Nephron progenitor cell (in vitro differentiated cells): ENCODE results near the gene GNG11.
"Not testable (repeated sequence)": the region's sequence is repeated elsewhere in the genome, so short reads cannot be mapped to it uniquely, and the experiment has no call there.

Experiments
- DNase-seq: peaks from one replicate; pipeline ENCODE4 v3.0.0; 2021
- H3K27ac Mint-ChIP-seq: 2 replicates; pipeline ENCODE4 v1.8.0; 2021; ENCODE audit warnings: mild to moderate bottlenecking, moderate library complexity, mixed read lengths
- H3K27me3 Mint-ChIP-seq: 2 replicates; pipeline ENCODE4 v1.8.0; 2021; ENCODE audit warnings: mild to moderate bottlenecking, low read depth, mixed read lengths; ENCODE audit not compliant: poor library complexity
- H3K36me3 Mint-ChIP-seq: 2 replicates; pipeline ENCODE4 v1.8.0; 2021; ENCODE audit warnings: low read depth, mixed read lengths
- H3K4me1 Mint-ChIP-seq: 2 replicates; pipeline ENCODE4 v1.8.0; 2021; ENCODE audit warnings: mixed read lengths
- H3K4me3 Mint-ChIP-seq: 2 replicates; pipeline ENCODE4 v1.8.0; 2021; ENCODE audit warnings: mild to moderate bottlenecking, moderate library complexity, mixed read lengths
- H3K9me3 Mint-ChIP-seq: 2 replicates; pipeline ENCODE4 v1.8.0; 2021; ENCODE audit warnings: mild to moderate bottlenecking, moderate library complexity, mixed read lengths
- TF ChIP-seq, protein P1 (sequence below): fragments of 200-600 bp; sonication (generic); IDR thresholded peaks from 2 replicates; pipeline ENCODE4 v1.5.0; 2021; ENCODE audit warnings: antibody characterized with exemption

Gene GNG11

DNA sequence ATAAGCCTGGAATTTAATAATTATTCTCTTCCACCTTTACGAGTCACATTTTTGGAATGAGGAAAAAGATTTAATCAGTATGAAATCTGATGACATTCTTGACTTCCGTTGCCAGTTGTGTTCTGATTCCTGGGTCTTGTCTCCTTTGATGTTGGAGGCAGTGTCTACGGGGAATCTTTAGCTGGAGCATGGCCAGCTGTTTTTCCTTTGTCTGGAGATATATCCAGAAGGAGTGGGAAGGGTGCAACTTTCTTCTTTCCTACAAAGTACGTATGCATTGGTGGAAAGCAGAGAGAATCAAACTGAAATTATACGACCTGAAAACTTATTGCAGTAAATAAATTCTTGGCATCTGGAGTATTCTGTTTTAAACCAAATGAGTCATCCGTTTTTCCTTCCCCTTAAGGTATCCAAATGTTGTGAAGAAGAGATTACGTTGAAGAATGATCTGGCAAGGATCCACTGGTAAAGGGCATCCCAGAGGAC is 6.9 kb upstream of the GNG11 start:
- Mint-ChIP-seq H3K27me3 (peaks cover 11% of the 10 kb centered on the region), H3K4me1 (peaks cover 7% of the 10 kb centered on the region), H3K4me3 (no peak overlapping the region), H3K27ac (no peak overlapping the region), H3K36me3 (no peaks in the 10 kb centered on the region), H3K9me3 (no peaks in the 10 kb centered on the region)
- DNase-seq: no peak
- TF ChIP-seq, protein P1, sequence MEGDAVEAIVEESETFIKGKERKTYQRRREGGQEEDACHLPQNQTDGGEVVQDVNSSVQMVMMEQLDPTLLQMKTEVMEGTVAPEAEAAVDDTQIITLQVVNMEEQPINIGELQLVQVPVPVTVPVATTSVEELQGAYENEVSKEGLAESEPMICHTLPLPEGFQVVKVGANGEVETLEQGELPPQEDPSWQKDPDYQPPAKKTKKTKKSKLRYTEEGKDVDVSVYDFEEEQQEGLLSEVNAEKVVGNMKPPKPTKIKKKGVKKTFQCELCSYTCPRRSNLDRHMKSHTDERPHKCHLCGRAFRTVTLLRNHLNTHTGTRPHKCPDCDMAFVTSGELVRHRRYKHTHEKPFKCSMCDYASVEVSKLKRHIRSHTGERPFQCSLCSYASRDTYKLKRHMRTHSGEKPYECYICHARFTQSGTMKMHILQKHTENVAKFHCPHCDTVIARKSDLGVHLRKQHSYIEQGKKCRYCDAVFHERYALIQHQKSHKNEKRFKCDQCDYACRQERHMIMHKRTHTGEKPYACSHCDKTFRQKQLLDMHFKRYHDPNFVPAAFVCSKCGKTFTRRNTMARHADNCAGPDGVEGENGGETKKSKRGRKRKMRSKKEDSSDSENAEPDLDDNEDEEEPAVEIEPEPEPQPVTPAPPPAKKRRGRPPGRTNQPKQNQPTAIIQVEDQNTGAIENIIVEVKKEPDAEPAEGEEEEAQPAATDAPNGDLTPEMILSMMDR: no peak

DNA sequence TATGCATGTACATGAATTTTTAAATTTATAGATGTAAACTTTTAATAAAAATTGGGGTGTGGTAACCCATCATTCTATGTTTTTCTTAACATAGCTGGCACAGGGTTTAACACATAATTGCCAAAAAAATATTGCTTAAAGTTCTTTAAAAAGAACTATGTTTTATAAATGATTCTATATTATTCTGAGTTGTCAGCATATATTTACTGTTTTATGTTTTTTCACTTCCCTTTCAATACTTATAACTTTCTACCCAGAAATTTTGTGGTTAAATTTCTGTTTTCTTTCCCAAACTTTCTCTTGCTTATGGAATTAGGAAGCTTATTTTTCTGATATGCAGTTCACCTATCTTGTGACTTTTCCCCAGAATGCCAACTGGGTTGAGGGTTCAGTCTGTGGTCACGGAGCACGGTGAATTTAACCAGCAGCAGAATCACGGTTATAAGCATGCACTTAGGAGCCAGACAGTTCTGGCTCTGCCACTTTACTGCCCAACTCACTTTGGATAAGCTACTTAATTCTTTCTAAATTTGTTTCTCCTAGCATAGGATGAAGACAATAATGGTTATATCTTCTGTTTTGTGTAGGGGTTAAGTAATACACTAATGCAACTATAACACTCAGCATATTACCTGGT is 6.2 kb upstream of the GNG11 start:
- not testable (repeated sequence) for DNase-seq, H3K9me3 Mint-ChIP-seq, H3K27ac Mint-ChIP-seq, H3K4me3 Mint-ChIP-seq, H3K4me1 Mint-ChIP-seq, H3K36me3 Mint-ChIP-seq
- H3K27me3 Mint-ChIP-seq: peaks cover 15% of the 10 kb centered on the region

DNA sequence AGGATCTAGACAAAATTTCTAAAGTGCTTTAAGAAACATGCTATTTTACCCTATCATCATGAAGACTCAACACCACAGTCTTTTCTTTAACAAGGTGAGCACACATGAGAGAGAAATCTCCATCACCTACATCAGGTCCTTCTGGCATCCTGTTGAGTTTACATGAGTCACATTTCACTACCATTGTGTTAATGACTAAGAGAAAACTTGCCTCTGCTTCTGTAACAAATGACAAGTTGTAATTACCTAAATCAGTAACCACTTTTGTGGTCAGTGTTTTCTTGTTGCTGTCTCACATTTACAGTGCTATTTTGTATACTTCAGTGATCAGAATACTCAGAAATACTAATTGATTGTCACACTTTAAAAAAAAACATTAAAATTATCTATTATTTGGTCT is 5.6 kb upstream of the GNG11 start:
- peaks cover 11% of the 10 kb centered on the region for H3K27me3 Mint-ChIP-seq
- H3K36me3 Mint-ChIP-seq, H3K9me3 Mint-ChIP-seq, H3K4me1 Mint-ChIP-seq, H3K27ac Mint-ChIP-seq, DNase-seq, H3K4me3 Mint-ChIP-seq: not testable (repeated sequence)

DNA sequence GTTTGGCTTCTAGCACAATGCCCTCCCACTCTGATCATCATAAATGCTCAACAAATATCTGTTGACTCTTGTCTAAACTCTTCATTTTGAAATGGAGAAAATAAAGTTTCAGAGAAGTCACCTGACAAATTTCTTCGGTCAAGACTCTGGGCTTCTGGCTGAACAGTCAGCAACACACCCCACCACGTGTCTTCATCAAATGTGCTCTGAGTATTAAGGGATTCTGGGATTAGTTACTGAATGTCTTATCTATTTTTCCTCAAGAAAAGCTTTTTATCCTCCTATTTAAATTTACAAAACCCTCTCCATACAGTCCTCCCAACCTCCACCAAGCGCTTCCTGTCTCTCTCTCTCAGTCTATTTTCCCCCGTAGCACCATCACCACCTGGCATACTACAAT is 5.2 kb upstream of the GNG11 start:
- DNase-seq, H3K36me3 Mint-ChIP-seq, H3K4me3 Mint-ChIP-seq, H3K9me3 Mint-ChIP-seq, H3K27ac Mint-ChIP-seq: not testable (repeated sequence)
- H3K4me1 Mint-ChIP-seq: peaks cover 12% of the 10 kb centered on the region
- H3K27me3 Mint-ChIP-seq: peaks cover 11% of the 10 kb centered on the region

DNA sequence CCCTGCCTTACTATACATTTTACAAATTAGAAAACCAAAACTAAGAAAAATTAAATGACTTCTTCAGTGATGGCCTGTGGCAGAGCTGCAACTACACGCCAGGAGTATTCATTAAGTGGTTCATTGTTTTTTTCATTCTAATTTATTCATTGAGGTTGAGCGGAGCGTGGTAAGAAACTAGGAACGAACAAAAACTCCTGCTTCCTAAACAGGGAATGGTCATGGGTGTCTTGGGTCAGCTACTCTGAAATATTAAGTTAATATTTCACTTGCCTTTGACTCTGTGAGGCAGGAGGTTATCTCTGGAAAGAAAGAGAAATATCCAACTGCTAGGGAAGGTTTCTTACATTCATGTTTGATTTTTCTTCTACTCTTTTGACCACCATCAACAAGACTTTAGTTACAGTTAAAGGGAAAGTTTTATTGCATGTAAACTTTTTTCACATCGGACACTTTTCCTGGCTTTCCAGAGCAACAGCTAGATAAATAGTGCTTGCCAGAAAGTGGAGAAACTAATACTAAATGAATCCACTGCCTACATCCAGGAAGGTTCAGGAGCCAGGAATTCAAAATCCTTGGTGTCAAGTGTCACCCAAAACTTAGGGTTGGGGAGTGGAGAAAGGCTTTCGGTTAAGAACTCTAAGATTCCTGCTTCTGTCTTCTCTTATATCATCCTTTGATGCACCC is 896 bp upstream of the GNG11 start:
- no peaks in the 10 kb centered on the region for H3K9me3 Mint-ChIP-seq
- H3K4me1 Mint-ChIP-seq: peaks cover 38% of the 10 kb centered on the region
- peaks cover 19% of the 10 kb centered on the region for H3K27me3 Mint-ChIP-seq
- H3K4me3 Mint-ChIP-seq: peak overlapping the region; percentile 88
- DNase-seq: no peak
- peaks cover 5% of the 10 kb centered on the region for H3K36me3 Mint-ChIP-seq
- H3K27ac Mint-ChIP-seq: peak overlapping the region; percentile 75
- TF ChIP-seq, protein P1: no peak

DNA sequence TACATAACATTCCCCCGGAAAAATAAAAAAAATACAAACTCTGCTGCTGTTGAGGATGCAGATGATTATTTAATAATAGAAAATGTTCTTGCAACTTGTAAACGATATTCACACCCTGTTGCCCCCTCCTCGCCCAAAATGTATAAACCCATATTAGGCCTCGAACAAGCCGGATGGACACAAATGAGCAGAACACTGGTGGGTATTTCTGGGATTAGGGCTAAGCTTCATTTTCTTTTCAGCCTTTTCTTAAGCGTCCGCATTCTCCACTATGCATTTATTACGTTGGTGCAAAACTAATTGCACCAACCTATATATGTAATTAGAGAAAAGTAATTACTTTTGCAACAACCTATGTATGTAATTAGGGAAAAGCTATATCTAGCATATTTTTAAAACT is 349 bp upstream of the GNG11 start:
- H3K27ac Mint-ChIP-seq: no peak overlapping the region
- H3K36me3 Mint-ChIP-seq: peaks cover 7% of the 10 kb centered on the region
- peak overlapping the region; percentile 88 for H3K4me3 Mint-ChIP-seq
- H3K9me3 Mint-ChIP-seq: no peaks in the 10 kb centered on the region
- peaks cover 19% of the 10 kb centered on the region for H3K27me3 Mint-ChIP-seq
- peaks cover 38% of the 10 kb centered on the region for H3K4me1 Mint-ChIP-seq
- TF ChIP-seq, protein P1: no peak
- no peak for DNase-seq

DNA sequence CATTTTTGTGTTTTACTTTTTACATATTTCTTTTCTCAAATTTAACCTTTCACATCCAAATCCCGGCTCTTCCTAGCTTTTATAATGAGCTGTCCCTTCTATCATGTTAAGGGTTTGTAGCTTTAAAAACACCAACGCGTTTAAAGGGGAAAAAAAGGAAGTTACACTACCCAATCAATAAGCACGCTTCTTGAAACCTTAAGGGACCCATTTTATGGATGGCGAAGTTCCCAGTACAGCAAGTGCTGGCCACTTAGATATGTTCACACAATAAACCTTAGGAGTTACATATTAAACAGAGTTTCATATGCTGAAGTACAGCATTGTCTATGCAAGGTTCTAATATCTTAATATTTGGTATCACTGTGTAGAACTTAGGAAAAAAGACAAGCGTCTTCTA is 1.8 kb downstream of the GNG11 start:
- Mint-ChIP-seq H3K4me1 (peaks cover 38% of the 10 kb centered on the region), H3K9me3 (no peaks in the 10 kb centered on the region), H3K27me3 (peaks cover 19% of the 10 kb centered on the region), H3K36me3 (peaks cover 20% of the 10 kb centered on the region), H3K27ac (no peak overlapping the region), H3K4me3 (peak overlapping the region; percentile 88)
- TF ChIP-seq, protein P1: no peak
- no peak for DNase-seq
